Activated CD4-positive, alpha-beta T cell treated with anti-CD3 and anti-CD28 coated beads, Interleukin-2, amount 50 U/mL, for 48 hours (primary cell): ENCODE results near the gene LAMB2.
A peak's percentile ranks its signal among the peaks of the same experiment; 100 is the strongest.

Experiments
- DNase-seq, 2 experiments: peaks; one replicate each; pipeline ENCODE4 v3.0.0-alpha.2; 2020

The LAMB2 gene

DNA sequence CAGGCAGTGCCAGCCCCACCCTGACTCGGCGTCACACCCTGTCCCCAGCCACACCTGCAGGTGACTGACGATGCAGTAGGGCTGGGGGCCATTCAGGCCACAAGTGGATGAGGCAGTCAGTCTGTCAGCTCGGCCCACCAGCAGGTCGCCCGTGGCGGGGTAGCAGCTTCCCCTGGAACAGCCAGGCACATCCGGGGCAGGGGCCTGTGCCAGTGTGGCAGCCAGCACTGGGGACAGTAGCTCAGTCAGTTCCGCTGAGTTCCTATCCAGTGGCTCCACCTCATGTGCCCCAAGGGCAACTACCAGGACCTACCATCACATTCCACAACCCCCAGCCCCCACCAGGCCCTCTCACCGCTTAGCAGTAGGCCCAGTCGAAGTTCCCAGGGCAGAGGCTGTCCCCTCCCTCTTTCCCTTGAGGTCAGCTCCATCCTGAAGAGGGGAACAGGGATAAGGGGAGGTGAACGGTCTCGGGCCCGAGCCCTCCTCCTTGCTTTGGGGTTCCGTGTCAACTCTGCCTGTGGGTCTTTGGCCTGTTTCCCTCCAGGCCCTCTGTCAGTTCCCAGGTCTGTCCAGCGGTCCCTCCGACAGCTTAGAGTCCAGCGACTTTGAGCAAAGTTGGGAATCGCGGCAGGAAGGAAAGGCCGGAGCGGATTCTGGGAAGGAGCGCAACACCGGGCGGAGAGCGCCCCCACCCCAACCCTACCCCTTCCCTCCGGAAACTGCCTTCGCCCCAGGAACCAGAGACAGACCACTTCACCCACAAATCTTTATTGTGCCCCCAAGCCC is at the start of gene LAMB2:
Gene LAMB2 (minus strand): TSS at position 614 of the 789 bp plus-strand sequence. CDS start 183 bp downstream, at position 431.
- no peak for DNase-seq

- no peak for DNase-seq
Measured at GRCh38 chr3:49181351-49181750, 48.5 kb upstream of the LAMB2 start.

DNA sequence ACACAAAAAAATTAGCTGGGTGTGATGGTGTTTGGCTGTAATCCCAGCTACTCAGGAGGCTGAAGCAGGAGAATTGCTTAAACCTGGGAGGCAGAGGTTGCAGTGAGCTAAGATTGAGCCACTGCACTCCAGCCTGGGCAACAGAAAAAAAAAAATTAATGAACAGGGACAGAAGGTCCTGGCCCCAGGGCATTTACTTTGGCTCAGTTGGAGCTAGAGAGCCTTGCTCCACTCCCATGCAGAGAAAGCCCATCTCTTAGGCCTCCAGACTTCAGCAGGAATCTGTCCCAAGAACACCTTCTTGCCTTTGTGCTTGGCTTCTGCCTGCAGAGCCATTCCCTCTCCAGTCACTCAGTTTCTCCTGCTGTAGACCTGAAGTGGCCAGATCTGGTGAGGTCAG is 47.3 kb upstream of the LAMB2 start:
- DNase-seq, result no peak

DNA sequence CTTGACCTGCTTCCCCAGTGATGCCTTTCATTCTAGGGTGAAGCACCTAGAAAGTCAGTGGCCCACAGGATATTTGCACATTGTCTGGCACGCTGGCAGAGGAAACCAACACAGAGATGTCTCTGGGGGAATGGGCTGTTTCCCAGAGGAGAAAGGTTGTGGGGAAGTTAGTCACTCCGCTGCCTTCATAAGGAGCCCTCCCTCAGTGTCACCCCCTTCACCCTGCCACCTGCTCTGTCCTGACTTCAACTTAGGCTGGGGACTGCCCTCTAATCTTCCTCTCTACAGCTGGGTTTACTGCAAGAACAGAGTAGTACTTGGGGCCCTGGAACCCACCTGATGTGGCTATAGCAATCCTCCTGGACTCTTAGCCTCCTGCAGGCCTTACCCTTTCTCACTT is 44.2 kb upstream of the LAMB2 start:
- DNase-seq, result no peak

- DNase-seq, result no peak
Measured at GRCh38 chr3:49175530-49175929, 42.7 kb upstream of the LAMB2 start.

DNA sequence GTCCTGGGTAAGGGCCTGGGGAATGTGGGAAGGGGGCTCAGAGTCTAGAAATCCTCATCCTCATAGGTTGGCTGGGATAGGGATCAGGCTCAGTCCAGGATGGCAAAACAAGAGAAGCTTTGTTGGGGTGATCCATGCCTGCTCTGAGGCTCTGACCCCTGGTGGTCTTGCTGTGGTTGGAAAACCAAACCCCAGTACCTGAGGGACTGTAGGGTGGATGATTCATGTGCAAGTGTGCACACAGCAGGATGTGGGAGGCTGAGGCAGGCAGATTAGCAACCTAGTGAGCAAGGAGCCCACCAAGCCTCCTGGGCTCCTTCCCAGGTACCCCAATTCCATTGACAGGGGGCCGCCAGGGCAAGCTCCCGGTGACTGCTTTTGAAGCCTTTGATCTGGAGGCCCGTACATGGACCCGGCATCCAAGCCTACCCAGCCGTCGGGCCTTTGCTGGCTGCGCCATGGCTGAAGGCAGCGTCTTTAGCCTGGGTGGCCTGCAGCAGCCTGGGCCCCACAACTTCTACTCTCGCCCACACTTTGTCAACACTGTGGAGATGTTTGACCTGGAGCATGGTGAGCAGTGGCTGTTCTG is 41.6 kb upstream of the LAMB2 start:
- no peak for DNase-seq

- DNase-seq, result no peak
Measured at GRCh38 chr3:49173792-49174170, 40.9 kb upstream of the LAMB2 start.

- DNase-seq, result no peak
Measured at GRCh38 chr3:49173116-49173791, 40.4 kb upstream of the LAMB2 start.

DNA sequence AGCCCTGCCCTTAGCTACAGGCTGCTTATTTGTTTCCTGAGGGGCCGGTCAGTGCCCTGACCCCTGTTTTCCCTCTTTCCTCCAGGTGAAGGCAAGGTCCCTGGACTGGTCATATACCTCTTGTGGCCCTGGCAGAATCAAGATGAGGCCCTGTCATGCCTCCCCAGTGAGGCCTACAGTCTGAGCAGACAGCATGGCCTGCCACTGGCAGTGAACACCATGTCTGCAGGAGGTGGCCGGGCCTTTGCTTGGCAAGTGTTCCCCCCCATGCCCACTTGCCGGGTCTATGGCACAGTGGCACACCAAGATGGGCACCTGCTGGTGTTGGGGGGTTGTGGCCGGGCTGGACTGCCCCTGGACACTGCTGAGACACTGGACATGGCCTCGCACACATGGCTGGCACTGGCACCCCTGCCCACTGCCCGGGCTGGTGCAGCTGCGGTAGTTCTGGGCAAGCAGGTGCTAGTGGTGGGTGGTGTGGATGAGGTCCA is 39.7 kb upstream of the LAMB2 start:
- DNase-seq, result no peak

- no peak for DNase-seq
Measured at GRCh38 chr3:49171775-49172500, 39.1 kb upstream of the LAMB2 start.

GRCh38 chr3:49171119-49171774 is 38.4 kb upstream of the LAMB2 start, which contains the start of gene KLHDC8B:
KLHDC8B (plus strand) TSS chr3:49171598; CDS start chr3:49172770, 1,172 bp downstream.
- DNase-seq, result peak; percentile 89 to 92

- no peak for DNase-seq
Measured at GRCh38 chr3:49170744-49171118, 37.9 kb upstream of the LAMB2 start.

- peak in 1 of 2 experiments; percentile 20 for DNase-seq
Measured at GRCh38 chr3:49166752-49167556, 34.1 kb upstream of the LAMB2 start.

DNA sequence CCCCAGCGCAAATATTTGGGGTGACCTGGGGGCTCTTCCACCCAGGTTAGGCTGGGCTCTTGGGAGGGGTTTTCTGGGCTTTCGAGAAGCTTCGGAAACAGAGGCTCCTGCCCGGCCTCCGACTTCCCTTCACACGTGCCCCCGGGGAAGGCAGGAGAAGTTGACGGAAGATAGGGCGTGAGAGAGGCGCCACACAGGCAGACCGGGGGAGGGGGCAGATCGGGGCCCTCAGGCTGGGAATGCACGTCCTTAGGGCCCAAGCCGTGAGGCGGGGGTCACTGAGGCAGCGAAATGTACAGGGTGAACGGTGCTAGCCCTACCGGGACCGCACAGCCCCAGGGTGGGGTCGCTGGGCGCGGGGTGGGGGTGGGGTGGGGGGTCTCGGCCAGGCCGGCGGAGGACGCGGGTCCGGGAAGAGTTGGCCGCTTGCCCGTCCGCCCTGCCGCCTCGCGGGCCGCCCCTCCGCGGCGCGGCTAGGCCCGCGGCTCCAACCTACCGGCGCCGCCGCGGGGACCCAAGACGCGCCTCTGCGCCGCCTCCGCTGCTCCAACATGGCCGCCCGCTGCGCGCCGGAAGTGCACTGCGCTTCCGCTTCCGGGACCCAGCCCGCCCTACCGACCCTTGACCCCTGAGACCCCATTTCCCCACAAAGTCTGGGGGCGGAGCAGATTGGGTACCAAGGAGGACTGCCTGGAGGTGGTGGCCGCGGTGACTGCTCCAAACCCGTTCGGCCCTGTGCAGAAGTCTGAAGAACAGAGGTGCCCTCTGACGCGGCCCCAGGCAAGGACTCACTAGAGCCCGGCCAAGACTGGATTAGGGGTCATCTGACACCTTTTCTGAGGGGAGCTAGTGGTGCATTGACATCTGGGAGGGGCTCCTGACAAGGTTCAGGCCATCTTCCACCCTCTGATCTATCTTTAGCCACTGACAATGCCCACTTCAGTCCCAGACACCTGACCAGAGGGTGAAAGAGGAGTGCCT is 33.2 kb upstream of the LAMB2 start, which contains the start of gene CCDC71:
Gene CCDC71 (minus strand): TSS at position 561 of the 981 bp plus-strand sequence. CDS start 2,123 bp downstream, outside the sequence.
- DNase-seq, result peak; percentile 76 to 80

DNA sequence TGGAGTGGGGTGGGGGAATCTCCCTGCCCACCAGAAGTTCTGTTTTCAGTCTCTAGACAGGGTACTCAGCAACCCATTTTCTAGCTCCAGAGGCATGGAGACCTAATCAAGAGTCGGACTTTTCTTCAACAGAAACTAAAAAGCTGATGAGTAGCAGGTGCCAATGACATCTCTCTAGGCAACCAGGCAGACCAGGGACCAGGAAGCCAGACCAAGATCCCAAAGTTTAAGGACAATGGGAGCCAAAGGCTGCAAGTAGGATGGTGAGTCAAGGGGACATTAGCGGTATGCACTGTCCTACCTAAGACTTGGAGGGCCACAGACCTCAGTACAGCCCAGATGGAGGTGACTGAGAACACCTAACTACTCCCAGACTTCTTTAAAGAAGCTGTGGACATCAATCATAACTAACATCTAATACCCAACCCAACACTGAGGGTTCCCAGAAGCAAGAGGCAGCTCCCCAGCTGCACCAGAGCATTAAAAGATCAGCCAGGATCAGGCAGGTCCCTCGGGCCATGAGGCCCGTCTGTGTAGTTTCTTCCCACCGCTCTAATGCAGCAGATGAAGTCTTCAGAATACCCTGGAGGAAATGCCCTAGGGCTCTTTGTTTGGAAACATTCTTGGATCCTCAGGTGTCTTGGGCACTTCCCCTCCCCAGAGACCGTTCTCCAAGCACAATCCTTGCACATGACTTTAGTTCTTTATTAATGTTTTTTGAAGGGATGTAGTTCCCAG is 32.3 kb upstream of the LAMB2 start:
- DNase-seq, result no peak

- no peak for DNase-seq
Measured at GRCh38 chr3:49163609-49164008, 30.8 kb upstream of the LAMB2 start.

DNA sequence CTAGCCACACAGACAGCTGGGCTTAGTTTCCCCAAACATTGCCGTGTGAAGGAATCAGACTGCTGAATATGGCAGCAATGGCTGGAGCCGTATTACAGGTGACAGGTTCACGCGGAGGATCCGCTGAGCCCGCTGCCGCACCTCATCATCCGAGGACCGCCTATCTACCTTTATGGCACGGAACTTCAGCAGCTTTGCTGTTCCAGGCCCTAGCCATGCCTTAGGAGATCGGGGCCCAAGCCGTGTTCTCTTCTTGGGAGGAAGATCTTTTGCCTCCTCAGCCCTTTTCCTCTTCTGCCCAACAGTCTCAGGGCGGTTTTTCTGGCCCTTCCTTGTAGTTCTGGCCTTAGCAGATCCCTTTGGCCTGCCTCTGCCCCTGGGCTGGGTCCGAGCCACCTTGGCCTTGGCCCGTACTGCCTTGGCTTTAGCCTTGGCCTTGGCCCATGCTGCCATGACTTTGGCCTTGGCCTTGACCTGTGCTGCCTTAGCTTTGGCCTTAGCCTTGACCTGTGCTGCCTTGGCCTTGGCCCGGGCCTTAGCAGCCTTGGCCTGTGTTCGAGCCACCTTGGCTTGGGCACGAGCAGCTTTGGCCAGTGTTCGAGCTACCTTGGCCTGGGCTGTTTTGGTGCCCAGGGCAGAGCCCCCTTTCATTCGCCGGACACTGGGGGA is 30.0 kb upstream of the LAMB2 start:
- DNase-seq, result no peak

- DNase-seq, result peak in 1 of 2 experiments; percentile 25
Measured at GRCh38 chr3:49161808-49162530, 29.1 kb upstream of the LAMB2 start.
